ENCODE data around the gene FAF2.

FAF2 gene

GRCh38 chr5:176513788-176514187 is 65.6 kb downstream of the FAF2 start:
- DNase-seq: no peak
- H2AK5ac ChIP-seq (ENCODE audit: low read length, severe bottlenecking): no peak overlapping the region
- no peak overlapping the region for H4K91ac ChIP-seq (ENCODE audit: low read length)

GRCh38 chr5:176514244-176514950 is 66.2 kb downstream of the FAF2 start:
- no peaks in the 10 kb centered on the region for H3K27me3 ChIP-seq (ENCODE audit: control insufficient read depth in 1 of 2, insufficient read depth in 1 of 2, low read length in 2 of 2)
- no peak overlapping the region for H3K18ac ChIP-seq (ENCODE audit: low read depth in 1 of 2, low read length in 2 of 2)
- H2BK5ac ChIP-seq (ENCODE audit: low read depth, low read length, poor library complexity, severe bottlenecking): no peak overlapping the region
- H3K4me1 ChIP-seq (ENCODE audit: control insufficient read depth, insufficient read depth, low read depth, low read length): no peaks in the 10 kb centered on the region
- H3K23ac ChIP-seq (ENCODE audit: low read length in 2 of 2): no peak overlapping the region
- no peak overlapping the region for H2AK5ac ChIP-seq (ENCODE audit: low read length, severe bottlenecking)
- H2BK15ac ChIP-seq (ENCODE audit: low read depth, poor library complexity, severe bottlenecking): no peak overlapping the region
- H3K27ac ChIP-seq (ENCODE audit: low read length, poor library complexity, severe bottlenecking): no peak overlapping the region
- no peak overlapping the region for H3K9ac ChIP-seq (ENCODE audit: low read length)
- peaks cover 2 to 9% of the 10 kb centered on the region in 2 experiments for H3K36me3 ChIP-seq (ENCODE audit: control insufficient read depth in 1 of 2, insufficient read depth in 2 of 2, low read depth in 1 of 2, low read length in 2 of 2)
- 95% methylated on average over 11 of the region's 11 CpGs for WGBS
- no peak overlapping the region for H4K91ac ChIP-seq (ENCODE audit: low read length)
- no peaks in the 10 kb centered on the region for H3K9me3 ChIP-seq (ENCODE audit: control insufficient read depth, low read length)
- no peak overlapping the region for H2AFZ ChIP-seq (ENCODE audit: low read depth, low read length)
- no peak overlapping the region for H2BK120ac ChIP-seq (ENCODE audit: low read depth, low read length)
- peaks cover 2% of the 10 kb centered on the region for H3K79me1 ChIP-seq (replicated peaks; ENCODE audit: low read length, poor library complexity, severe bottlenecking)
- no peak overlapping the region for H3K4me2 ChIP-seq (ENCODE audit: low read length, poor library complexity, severe bottlenecking)
- H4K8ac ChIP-seq (ENCODE audit: low read length): no peak overlapping the region
- H2BK12ac ChIP-seq (ENCODE audit: low read length in 2 of 2): no peak overlapping the region
- no peak for DNase-seq
- no peak overlapping the region for H3K4ac ChIP-seq (ENCODE audit: low read depth in 1 of 2, low read length in 2 of 2)
- no peak overlapping the region for H3K4me3 ChIP-seq (ENCODE audit: insufficient read depth in 1 of 2, low read depth in 1 of 2, low read length in 2 of 2)
- H3K14ac ChIP-seq (ENCODE audit: low read length in 2 of 2): no peak overlapping the region

More at GRCh38 chr5:176513788-176514187, 65.6 kb downstream of the FAF2 start:
- Histone ChIP-seq H3K36me3 (ENCODE audit: control insufficient read depth in 1 of 2, insufficient read depth in 2 of 2, low read depth in 1 of 2, low read length in 2 of 2) (peaks cover 8 to 15% of the 10 kb centered on the region in 2 experiments), H2BK12ac (ENCODE audit: low read length in 2 of 2) (no peak overlapping the region), H2AFZ (ENCODE audit: low read depth, low read length) (no peak overlapping the region), H2BK120ac (ENCODE audit: low read depth, low read length) (no peak overlapping the region), H3K14ac (ENCODE audit: low read length in 2 of 2) (no peak overlapping the region), H3K79me1 (replicated peaks; ENCODE audit: low read length, poor library complexity, severe bottlenecking) (peaks cover 2% of the 10 kb centered on the region), H4K8ac (ENCODE audit: low read length) (no peak overlapping the region), H3K27ac (ENCODE audit: low read length, poor library complexity, severe bottlenecking) (no peak overlapping the region), H3K27me3 (ENCODE audit: control insufficient read depth in 1 of 2, insufficient read depth in 1 of 2, low read length in 2 of 2) (no peaks in the 10 kb centered on the region), H3K4me2 (ENCODE audit: low read length, poor library complexity, severe bottlenecking) (no peak overlapping the region), H3K9me3 (ENCODE audit: control insufficient read depth, low read length) (no peaks in the 10 kb centered on the region), H2BK5ac (ENCODE audit: low read depth, low read length, poor library complexity, severe bottlenecking) (no peak overlapping the region), H3K4ac (ENCODE audit: low read depth in 1 of 2, low read length in 2 of 2) (no peak overlapping the region), H2BK15ac (ENCODE audit: low read depth, poor library complexity, severe bottlenecking) (no peak overlapping the region), H3K9ac (ENCODE audit: low read length) (no peak overlapping the region), H3K4me1 (ENCODE audit: control insufficient read depth, insufficient read depth, low read depth, low read length) (no peaks in the 10 kb centered on the region), H3K23ac (ENCODE audit: low read length in 2 of 2) (no peak overlapping the region), H3K4me3 (ENCODE audit: insufficient read depth in 1 of 2, low read depth in 1 of 2, low read length in 2 of 2) (no peak overlapping the region), H3K18ac (ENCODE audit: low read depth in 1 of 2, low read length in 2 of 2) (no peak overlapping the region)
- 97% methylated on average over 12 of the region's 12 CpGs for WGBS

GRCh38 chr5:176515396-176515795 is 67.2 kb downstream of the FAF2 start:
- H3K9me3 ChIP-seq (ENCODE audit: control insufficient read depth, low read length): no peaks in the 10 kb centered on the region
- no peak overlapping the region for H3K18ac ChIP-seq (ENCODE audit: low read depth in 1 of 2, low read length in 2 of 2)
- no peak overlapping the region for H4K8ac ChIP-seq (ENCODE audit: low read length)
- H3K4me1 ChIP-seq (ENCODE audit: control insufficient read depth, insufficient read depth, low read depth, low read length): no peaks in the 10 kb centered on the region
- no peak overlapping the region for H3K14ac ChIP-seq (ENCODE audit: low read length in 2 of 2)
- no peak overlapping the region for H3K4me3 ChIP-seq (ENCODE audit: insufficient read depth in 1 of 2, low read depth in 1 of 2, low read length in 2 of 2)
- H2AK5ac ChIP-seq (ENCODE audit: low read length, severe bottlenecking): no peak overlapping the region
- H2AFZ ChIP-seq (ENCODE audit: low read depth, low read length): no peak overlapping the region
- no peaks in the 10 kb centered on the region for H3K36me3 ChIP-seq (ENCODE audit: control insufficient read depth in 1 of 2, insufficient read depth in 2 of 2, low read depth in 1 of 2, low read length in 2 of 2)
- H3K23ac ChIP-seq (ENCODE audit: low read length in 2 of 2): no peak overlapping the region
- H3K4ac ChIP-seq (ENCODE audit: low read depth in 1 of 2, low read length in 2 of 2): no peak overlapping the region
- H3K27me3 ChIP-seq (ENCODE audit: control insufficient read depth in 1 of 2, insufficient read depth in 1 of 2, low read length in 2 of 2): no peaks in the 10 kb centered on the region
- H2BK5ac ChIP-seq (ENCODE audit: low read depth, low read length, poor library complexity, severe bottlenecking): no peak overlapping the region
- H3K4me2 ChIP-seq (ENCODE audit: low read length, poor library complexity, severe bottlenecking): no peak overlapping the region
- no peaks in the 10 kb centered on the region for H3K79me1 ChIP-seq (replicated peaks; ENCODE audit: low read length, poor library complexity, severe bottlenecking)
- no peak overlapping the region for H2BK12ac ChIP-seq (ENCODE audit: low read length in 2 of 2)
- H3K27ac ChIP-seq (ENCODE audit: low read length, poor library complexity, severe bottlenecking): no peak overlapping the region
- no peak overlapping the region for H2BK120ac ChIP-seq (ENCODE audit: low read depth, low read length)
- 87% methylated on average over 4 of the region's 4 CpGs for WGBS
- H3K9ac ChIP-seq (ENCODE audit: low read length): no peak overlapping the region
- H4K91ac ChIP-seq (ENCODE audit: low read length): no peak overlapping the region
- H2BK15ac ChIP-seq (ENCODE audit: low read depth, poor library complexity, severe bottlenecking): no peak overlapping the region
- DNase-seq: no peak

- Histone ChIP-seq H3K23ac (ENCODE audit: low read length in 2 of 2) (no peak overlapping the region), H3K14ac (ENCODE audit: low read length in 2 of 2) (no peak overlapping the region), H3K9ac (ENCODE audit: low read length) (no peak overlapping the region), H3K18ac (ENCODE audit: low read depth in 1 of 2, low read length in 2 of 2) (no peak overlapping the region), H3K79me1 (replicated peaks; ENCODE audit: low read length, poor library complexity, severe bottlenecking) (no peaks in the 10 kb centered on the region), H2BK5ac (ENCODE audit: low read depth, low read length, poor library complexity, severe bottlenecking) (no peak overlapping the region), H2BK120ac (ENCODE audit: low read depth, low read length) (no peak overlapping the region), H3K4me2 (ENCODE audit: low read length, poor library complexity, severe bottlenecking) (no peak overlapping the region), H3K4me3 (ENCODE audit: insufficient read depth in 1 of 2, low read depth in 1 of 2, low read length in 2 of 2) (no peak overlapping the region), H4K91ac (ENCODE audit: low read length) (no peak overlapping the region), H3K4ac (ENCODE audit: low read depth in 1 of 2, low read length in 2 of 2) (no peak overlapping the region), H3K9me3 (ENCODE audit: control insufficient read depth, low read length) (no peaks in the 10 kb centered on the region), H2BK12ac (ENCODE audit: low read length in 2 of 2) (no peak overlapping the region), H2BK15ac (ENCODE audit: low read depth, poor library complexity, severe bottlenecking) (no peak overlapping the region), H2AFZ (ENCODE audit: low read depth, low read length) (no peak overlapping the region), H4K8ac (ENCODE audit: low read length) (no peak overlapping the region), H2AK5ac (ENCODE audit: low read length, severe bottlenecking) (no peak overlapping the region), H3K4me1 (ENCODE audit: control insufficient read depth, insufficient read depth, low read depth, low read length) (no peaks in the 10 kb centered on the region), H3K36me3 (ENCODE audit: control insufficient read depth in 1 of 2, insufficient read depth in 2 of 2, low read depth in 1 of 2, low read length in 2 of 2) (no peaks in the 10 kb centered on the region), H3K27me3 (ENCODE audit: control insufficient read depth in 1 of 2, insufficient read depth in 1 of 2, low read length in 2 of 2) (no peaks in the 10 kb centered on the region), H3K27ac (ENCODE audit: low read length, poor library complexity, severe bottlenecking) (no peak overlapping the region)
- whole genome bisulfite sequencing: 86% methylated on average over 7 of the region's 7 CpGs
- no peak for DNase-seq
These were observed 69.0 kb downstream of the FAF2 start for GRCh38 chr5:176517053-176517661.
